NCI-H146 treated with DMSO at 0.1 percent for 48 hours (cell line): ENCODE results near the gene KRTAP5-2.
"Not testable (repeated sequence)": the region's sequence is repeated elsewhere in the genome, so short reads cannot be mapped to it uniquely, and the experiment has no call there.

Source experiments
- DNase-seq: peaks from one replicate; lab custom pipeline; 2025; ENCODE audit not compliant: unreplicated experiment; lab: John Stamatoyannopoulos, UW

KRTAP5-2 gene

GRCh38 chr11:1628506-1629325 lies 30.6 kb upstream of the KRTAP5-2 start:
- no peak for DNase-seq

- DNase-seq: no peak
Observed at GRCh38 chr11:1625541-1625940, 27.4 kb upstream of the KRTAP5-2 start.

- DNase-seq: no peak
Observed at GRCh38 chr11:1624621-1625020, 26.5 kb upstream of the KRTAP5-2 start.

- DNase-seq: no peak
Observed at GRCh38 chr11:1623716-1624115, 25.6 kb upstream of the KRTAP5-2 start.

- DNase-seq: no peak
Observed at GRCh38 chr11:1622086-1622485, 24.0 kb upstream of the KRTAP5-2 start, which contains the start of gene KRTAP5-4. Gene KRTAP5-4 (minus strand): TSS chr11:1622138. CDS start chr11:1622093, 45 bp downstream.

- DNase-seq: no peak
Observed at GRCh38 chr11:1619449-1619848, 21.4 kb upstream of the KRTAP5-2 start.

GRCh38 chr11:1618231-1618630 lies 20.1 kb upstream of the KRTAP5-2 start:
- no peak for DNase-seq

GRCh38 chr11:1608363-1608762 lies 10.3 kb upstream of the KRTAP5-2 start, which contains the start of gene KRTAP5-3:
Gene KRTAP5-3 (minus strand): TSS chr11:1608463. CDS start chr11:1608385, 78 bp downstream.
- DNase-seq: no peak

- DNase-seq: not testable (repeated sequence)
Observed at GRCh38 chr11:1607901-1608300, 9.8 kb upstream of the KRTAP5-2 start.

GRCh38 chr11:1607156-1607845 lies 9.2 kb upstream of the KRTAP5-2 start:
- not testable (repeated sequence) for DNase-seq

- not testable (repeated sequence) for DNase-seq
Observed at GRCh38 chr11:1605923-1606322, 7.8 kb upstream of the KRTAP5-2 start.

- DNase-seq: no peak
Observed at GRCh38 chr11:1604711-1605110, 6.6 kb upstream of the KRTAP5-2 start.

- no peak for DNase-seq
Observed at GRCh38 chr11:1604181-1604580, 6.1 kb upstream of the KRTAP5-2 start.

GRCh38 chr11:1603629-1604028 lies 5.5 kb upstream of the KRTAP5-2 start:
- DNase-seq: no peak

GRCh38 chr11:1601663-1602062 lies 3.6 kb upstream of the KRTAP5-2 start:
- not testable (repeated sequence) for DNase-seq

GRCh38 chr11:1600626-1601025 lies 2.5 kb upstream of the KRTAP5-2 start:
- no peak for DNase-seq

- no peak for DNase-seq
Observed at GRCh38 chr11:1598816-1599215, 722 bp upstream of the KRTAP5-2 start.

- not testable (repeated sequence) for DNase-seq
Observed at GRCh38 chr11:1598406-1598805, 312 bp upstream of the KRTAP5-2 start.

- DNase-seq: no peak
Observed at GRCh38 chr11:1597331-1597993, 632 bp downstream of the KRTAP5-2 start.

- DNase-seq: not testable (repeated sequence)
Observed at GRCh38 chr11:1596576-1597121, 1.4 kb downstream of the KRTAP5-2 start.

GRCh38 chr11:1595994-1596575 lies 2.0 kb downstream of the KRTAP5-2 start:
- DNase-seq: not testable (repeated sequence)
